Nephron progenitor cell (in vitro differentiated cells): ENCODE results near the gene PSMA6.

Experiments
- DNase-seq: peaks from one replicate; pipeline ENCODE4 v3.0.0; 2021
- H3K27ac Mint-ChIP-seq: 2 replicates; pipeline ENCODE4 v1.8.0; 2021; ENCODE audit warnings: mild to moderate bottlenecking, moderate library complexity, mixed read lengths
- H3K27me3 Mint-ChIP-seq: 2 replicates; pipeline ENCODE4 v1.8.0; 2021; ENCODE audit warnings: mild to moderate bottlenecking, low read depth, mixed read lengths; ENCODE audit not compliant: poor library complexity
- H3K36me3 Mint-ChIP-seq: 2 replicates; pipeline ENCODE4 v1.8.0; 2021; ENCODE audit warnings: low read depth, mixed read lengths
- H3K4me1 Mint-ChIP-seq: 2 replicates; pipeline ENCODE4 v1.8.0; 2021; ENCODE audit warnings: mixed read lengths
- H3K4me3 Mint-ChIP-seq: 2 replicates; pipeline ENCODE4 v1.8.0; 2021; ENCODE audit warnings: mild to moderate bottlenecking, moderate library complexity, mixed read lengths
- H3K9me3 Mint-ChIP-seq: 2 replicates; pipeline ENCODE4 v1.8.0; 2021; ENCODE audit warnings: mild to moderate bottlenecking, moderate library complexity, mixed read lengths
- TF ChIP-seq, protein P1 (sequence below): fragments of 200-600 bp; sonication (generic); IDR thresholded peaks from 2 replicates; pipeline ENCODE4 v1.5.0; 2021; ENCODE audit warnings: antibody characterized with exemption

The PSMA6 gene

DNA sequence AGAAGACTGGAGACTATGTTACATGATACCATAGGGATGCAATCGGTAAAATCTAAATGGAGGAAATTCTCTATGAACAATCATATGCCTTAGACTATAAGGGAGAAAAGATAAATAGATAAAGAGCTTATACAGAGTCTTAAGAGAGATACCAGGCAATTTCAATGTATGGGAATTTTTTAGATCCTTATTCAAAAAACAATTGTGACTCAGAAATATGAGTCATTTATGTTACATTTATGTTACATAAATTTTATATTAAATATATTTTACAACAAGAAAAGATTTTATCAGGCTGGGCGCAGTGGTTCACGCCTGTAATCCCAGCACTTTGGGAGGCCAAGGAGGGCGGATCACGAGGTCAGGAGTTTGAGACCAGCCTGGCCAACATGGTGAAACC, 36.5 kb upstream of the PSMA6 start:
- no peak for DNase-seq
- Mint-ChIP-seq H3K4me3 (no peak overlapping the region), H3K36me3 (peaks cover 10% of the 10 kb centered on the region), H3K27me3 (peaks cover 3% of the 10 kb centered on the region), H3K27ac (no peak overlapping the region), H3K4me1 (no peaks in the 10 kb centered on the region), H3K9me3 (peaks cover 8% of the 10 kb centered on the region)
- TF ChIP-seq, protein P1, sequence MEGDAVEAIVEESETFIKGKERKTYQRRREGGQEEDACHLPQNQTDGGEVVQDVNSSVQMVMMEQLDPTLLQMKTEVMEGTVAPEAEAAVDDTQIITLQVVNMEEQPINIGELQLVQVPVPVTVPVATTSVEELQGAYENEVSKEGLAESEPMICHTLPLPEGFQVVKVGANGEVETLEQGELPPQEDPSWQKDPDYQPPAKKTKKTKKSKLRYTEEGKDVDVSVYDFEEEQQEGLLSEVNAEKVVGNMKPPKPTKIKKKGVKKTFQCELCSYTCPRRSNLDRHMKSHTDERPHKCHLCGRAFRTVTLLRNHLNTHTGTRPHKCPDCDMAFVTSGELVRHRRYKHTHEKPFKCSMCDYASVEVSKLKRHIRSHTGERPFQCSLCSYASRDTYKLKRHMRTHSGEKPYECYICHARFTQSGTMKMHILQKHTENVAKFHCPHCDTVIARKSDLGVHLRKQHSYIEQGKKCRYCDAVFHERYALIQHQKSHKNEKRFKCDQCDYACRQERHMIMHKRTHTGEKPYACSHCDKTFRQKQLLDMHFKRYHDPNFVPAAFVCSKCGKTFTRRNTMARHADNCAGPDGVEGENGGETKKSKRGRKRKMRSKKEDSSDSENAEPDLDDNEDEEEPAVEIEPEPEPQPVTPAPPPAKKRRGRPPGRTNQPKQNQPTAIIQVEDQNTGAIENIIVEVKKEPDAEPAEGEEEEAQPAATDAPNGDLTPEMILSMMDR = no peak

DNA sequence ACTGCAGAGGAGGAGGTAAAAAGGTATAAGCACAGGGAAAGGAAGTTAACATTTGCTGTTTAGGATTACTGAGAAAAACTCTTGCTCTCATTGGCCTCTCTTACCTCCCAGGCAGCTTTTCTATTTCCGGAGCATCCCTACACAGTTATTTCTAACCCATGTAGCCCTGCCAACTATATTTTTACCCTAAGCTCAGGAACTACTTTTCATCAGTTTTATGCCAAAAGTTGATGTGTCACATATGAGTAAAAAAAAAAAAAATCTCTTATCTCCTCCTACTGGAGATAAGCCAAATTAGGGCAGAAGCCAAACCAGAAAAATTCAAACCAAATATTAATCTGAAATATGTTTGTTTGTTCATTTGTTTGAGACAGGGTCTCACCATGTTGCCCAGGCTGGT, 34.4 kb upstream of the PSMA6 start:
- Mint-ChIP-seq H3K27me3 (peaks cover 3% of the 10 kb centered on the region), H3K27ac (no peak overlapping the region), H3K4me3 (no peak overlapping the region), H3K4me1 (no peaks in the 10 kb centered on the region), H3K9me3 (peaks cover 16% of the 10 kb centered on the region), H3K36me3 (peaks cover 20% of the 10 kb centered on the region)
- DNase-seq = no peak
- TF ChIP-seq, protein P1 = no peak

DNA sequence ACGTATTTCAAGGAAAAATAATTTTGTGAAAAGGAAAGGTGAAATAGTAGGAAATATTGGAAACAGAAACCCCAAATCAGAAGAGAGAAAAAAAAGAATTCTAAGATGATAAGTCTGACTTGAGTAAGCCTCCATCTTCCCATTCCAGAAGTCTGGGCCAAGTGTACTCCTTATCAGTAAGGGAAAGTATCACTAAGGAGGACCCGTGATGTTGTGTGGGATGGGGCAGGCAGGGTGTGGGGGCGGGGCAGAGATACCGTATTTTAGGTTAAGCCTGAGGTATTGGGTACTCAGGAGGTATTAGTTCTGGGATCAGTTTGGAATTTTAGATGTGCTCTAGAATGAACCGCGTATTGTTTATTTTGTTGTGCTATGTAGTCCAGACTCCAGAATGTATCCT, 33.8 kb upstream of the PSMA6 start:
- H3K27me3 Mint-ChIP-seq = peaks cover 3% of the 10 kb centered on the region
- H3K36me3 Mint-ChIP-seq = peaks cover 20% of the 10 kb centered on the region
- no peak for DNase-seq
- H3K9me3 Mint-ChIP-seq = peaks cover 16% of the 10 kb centered on the region
- H3K4me3 Mint-ChIP-seq = no peak overlapping the region
- no peaks in the 10 kb centered on the region for H3K4me1 Mint-ChIP-seq
- no peak overlapping the region for H3K27ac Mint-ChIP-seq
- TF ChIP-seq, protein P1 = no peak

DNA sequence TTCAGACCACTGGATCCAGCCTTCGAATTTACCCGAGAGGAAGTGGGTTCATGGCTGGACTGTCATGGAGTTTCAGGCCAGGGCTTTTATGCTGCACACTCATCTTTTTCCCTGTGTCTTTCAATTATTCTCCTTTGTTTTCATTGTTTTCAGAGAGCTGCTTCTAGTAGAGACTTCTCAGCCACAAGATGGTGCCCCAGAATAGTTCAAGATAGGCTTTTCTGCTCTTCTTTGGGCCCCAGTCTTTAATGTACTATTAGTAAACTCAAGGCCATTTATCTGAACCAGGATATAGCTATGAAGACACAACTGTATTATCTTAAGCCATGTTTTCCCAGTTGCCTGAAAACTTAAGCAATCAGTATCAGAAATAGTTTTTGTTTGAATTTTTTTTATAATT, 30.4 kb upstream of the PSMA6 start:
- Mint-ChIP-seq H3K4me3 (no peak overlapping the region), H3K4me1 (no peaks in the 10 kb centered on the region), H3K27ac (no peak overlapping the region), H3K36me3 (peaks cover 25% of the 10 kb centered on the region), H3K9me3 (peaks cover 16% of the 10 kb centered on the region), H3K27me3 (peaks cover 3% of the 10 kb centered on the region)
- DNase-seq = no peak
- TF ChIP-seq, protein P1 = no peak

DNA sequence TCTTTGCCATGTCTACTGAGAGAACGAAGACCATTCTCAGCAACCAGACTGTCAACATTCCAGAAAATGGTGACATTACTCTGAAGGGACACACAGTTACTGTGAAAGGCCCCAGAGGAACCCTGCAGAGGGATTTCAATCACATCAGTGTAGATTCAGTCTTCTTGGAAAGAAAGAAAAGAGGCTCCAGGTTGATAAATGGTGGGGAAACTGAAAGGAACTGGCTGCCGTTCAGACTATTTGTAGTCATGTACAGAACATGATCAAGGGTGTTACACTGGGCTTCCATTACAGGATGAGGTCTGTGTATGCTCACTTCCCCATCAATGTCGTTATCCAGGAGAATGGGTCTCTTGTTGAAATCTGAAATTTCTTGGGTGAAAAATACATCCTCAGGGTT, 29.7 kb upstream of the PSMA6 start:
- TF ChIP-seq, protein P1 = no peak
- Mint-ChIP-seq H3K4me3 (no peak overlapping the region), H3K27me3 (peaks cover 3% of the 10 kb centered on the region), H3K36me3 (peaks cover 31% of the 10 kb centered on the region), H3K27ac (no peak overlapping the region), H3K4me1 (no peaks in the 10 kb centered on the region), H3K9me3 (peaks cover 16% of the 10 kb centered on the region)
- no peak for DNase-seq

DNA sequence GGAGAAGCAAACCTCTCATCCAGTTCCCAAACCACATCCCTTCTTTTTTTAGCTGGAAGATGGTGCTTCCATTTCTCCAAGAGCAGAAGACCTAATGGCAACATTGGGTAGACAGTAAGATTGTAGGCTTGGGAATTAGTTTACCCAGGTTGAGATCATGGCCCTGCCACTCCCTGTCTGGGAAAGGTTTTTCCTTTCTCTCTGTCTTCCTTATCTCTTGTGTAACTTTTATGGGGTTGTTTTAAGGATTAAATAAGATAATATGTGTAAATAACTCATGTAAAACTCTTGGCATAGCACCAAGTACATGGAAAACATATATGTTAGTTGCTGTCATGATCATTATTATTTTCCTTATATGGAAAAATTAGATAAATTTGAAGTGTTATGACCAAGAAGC, 23.2 kb upstream of the PSMA6 start:
- no peak overlapping the region for H3K27ac Mint-ChIP-seq
- no peak for DNase-seq
- H3K9me3 Mint-ChIP-seq = no peaks in the 10 kb centered on the region
- H3K4me3 Mint-ChIP-seq = no peak overlapping the region
- H3K36me3 Mint-ChIP-seq = peaks cover 26% of the 10 kb centered on the region
- TF ChIP-seq, protein P1 = no peak
- H3K27me3 Mint-ChIP-seq = no peaks in the 10 kb centered on the region
- no peaks in the 10 kb centered on the region for H3K4me1 Mint-ChIP-seq
